GM23338 (cell line): ENCODE results near the gene GALNT16. TPM values are rescaled to one million over a fixed set of nuclear protein-coding genes. Genes with fewer than 3 reads are reported as not detected.

Source experiments
- ATAC-seq: fragments of 200-7000 bp; cut with Tn5 transposase; 3 replicates; pipeline ENCODE4 v1.9.1; 2020
- DNase-seq: peaks from one replicate; pipeline ENCODE4 v3.0.0-alpha.2; 2015; ENCODE audit warnings: low spot score
- H2AFZ ChIP-seq: fragments of 200-600 bp; sonication (generic); 2 replicates; pipeline ENCODE4 v1.8.0; 2016; ENCODE audit warnings: antibody characterized with exemption, mild to moderate bottlenecking, moderate library complexity
- H3F3A ChIP-seq: fragments of 200-600 bp; sonication (generic); replicated peaks from 2 replicates; pipeline ENCODE4 v1.8.0; 2017; ENCODE audit warnings: antibody characterized with exemption, mixed run types, low read depth
- H3K27ac ChIP-seq: fragments of 200-600 bp; sonication (generic); 2 replicates; pipeline ENCODE4 v1.6.1; 2016; ENCODE audit warnings: low read depth
- H3K27me3 ChIP-seq: fragments of 200-600 bp; sonication (generic); 2 replicates; pipeline ENCODE4 v1.8.0; 2016; ENCODE audit warnings: mild to moderate bottlenecking, mixed run types, moderate library complexity; ENCODE audit not compliant: insufficient read depth
- H3K36me3 ChIP-seq: fragments of 200-600 bp; sonication (generic); 2 replicates; pipeline ENCODE4 v1.8.0; 2016; ENCODE audit warnings: mild to moderate bottlenecking; ENCODE audit not compliant: insufficient read depth
- H3K4me1 ChIP-seq: fragments of 200-600 bp; sonication (generic); 2 replicates; pipeline ENCODE4 v1.8.0; 2016; ENCODE audit warnings: mild to moderate bottlenecking, moderate library complexity; ENCODE audit not compliant: insufficient read depth
- H3K4me2 ChIP-seq: fragments of 200-600 bp; sonication (generic); 2 replicates; pipeline ENCODE4 v1.7.1; 2017; ENCODE audit warnings: mixed run types
- H3K4me3 ChIP-seq: fragments of 200-600 bp; sonication (generic); 2 replicates; pipeline ENCODE4 v1.6.1; 2016; ENCODE audit warnings: mixed run types
- H3K79me2 ChIP-seq: fragments of 200-600 bp; sonication (generic); replicated peaks from 2 replicates; pipeline ENCODE4 v1.8.0; 2017; ENCODE audit warnings: mild to moderate bottlenecking; ENCODE audit not compliant: insufficient read depth
- H3K9me2 ChIP-seq: fragments of 200-600 bp; sonication (generic); 2 replicates; pipeline ENCODE4 v1.8.0; 2017; ENCODE audit not compliant: insufficient read depth
- H4K20me1 ChIP-seq: fragments of 200-600 bp; sonication (generic); replicated peaks from 2 replicates; pipeline ENCODE4 v1.8.0; 2017; ENCODE audit warnings: mild to moderate bottlenecking; ENCODE audit not compliant: insufficient read depth
- H3K27ac Mint-ChIP-seq: 2 replicates; pipeline ENCODE4 v1.8.0; 2020; ENCODE audit warnings: inconsistent platforms, mild to moderate bottlenecking, moderate library complexity, mixed read lengths
- H3K27me3 Mint-ChIP-seq: 3 replicates; pipeline ENCODE4 v1.8.0; 2022; ENCODE audit warnings: low read depth, mild to moderate bottlenecking, moderate library complexity, mixed read lengths, inconsistent platforms; ENCODE audit not compliant: insufficient read depth, poor library complexity
- H3K36me3 Mint-ChIP-seq: 3 replicates; pipeline ENCODE4 v1.8.0; 2021; ENCODE audit warnings: low read depth, mild to moderate bottlenecking, inconsistent platforms, moderate library complexity, mixed read lengths
- H3K4me1 Mint-ChIP-seq: 3 replicates; pipeline ENCODE4 v1.8.0; 2020; ENCODE audit warnings: mild to moderate bottlenecking, inconsistent platforms, mixed read lengths
- H3K4me3 Mint-ChIP-seq: 3 replicates; pipeline ENCODE4 v1.8.0; 2021; ENCODE audit warnings: moderate library complexity, mild to moderate bottlenecking, inconsistent platforms, mixed read lengths
- H3K9me3 Mint-ChIP-seq: 3 replicates; pipeline ENCODE4 v1.8.0; 2020; ENCODE audit warnings: moderate library complexity, mild to moderate bottlenecking, inconsistent platforms, mixed read lengths
- ETS1 ChIP-seq: IDR thresholded peaks from 2 replicates; pipeline ENCODE4 v1.6.1; 2016; ENCODE audit warnings: antibody characterized with exemption
- EZH2 ChIP-seq: fragments of 200-600 bp; sonication (generic); IDR thresholded peaks from one replicate; pipeline ENCODE4 v1.8.0; 2017; ENCODE audit warnings: antibody characterized with exemption, mild to moderate bottlenecking, low read depth; ENCODE audit not compliant: unreplicated experiment
- EZH2phosphoT487 ChIP-seq: fragments of 200-600 bp; sonication (generic); IDR thresholded peaks from one replicate; pipeline ENCODE4 v1.8.1; 2018; ENCODE audit warnings: antibody characterized with exemption; ENCODE audit not compliant: unreplicated experiment
- NANOG ChIP-seq: IDR thresholded peaks from 2 replicates; pipeline ENCODE4 v1.6.1; 2016; ENCODE audit warnings: antibody characterized with exemption, borderline replicate concordance
- ZNF114 ChIP-seq: fragments of 250-450 bp; sonication (Bioruptor Pico); IDR thresholded peaks from 2 replicates; pipeline ENCODE4 v1.5.0; 2020; ENCODE audit warnings: mild to moderate bottlenecking, moderate library complexity
- ZNF331 ChIP-seq: fragments of 250-450 bp; sonication (Bioruptor Pico); IDR thresholded peaks from 2 replicates; pipeline ENCODE4 v1.5.0; 2020; ENCODE audit warnings: low read depth, mild to moderate bottlenecking, moderate library complexity
- polyA plus RNA-seq: library from polyadenylated mRNA; unstranded; fragments of >200 nt; fragmentation: Nextera tagmentation; extraction: Ambion mirVana; gene quantifications from 2 replicates; pipeline ENCODE4 v1.2.1, GENCODE V29; 2016
- total RNA-seq: library from RNA; depleted of rRNA; stranded (reverse); fragments of >200 nt; shearing (Covaris generic); gene quantifications from 2 replicates; pipeline ENCODE4 v1.2.3, GENCODE V29; 2014
- TF ChIP-seq, protein P1 (sequence below): IDR thresholded peaks from one replicate; pipeline ENCODE4 v1.6.1; 2018; ENCODE audit warnings: antibody characterized with exemption; ENCODE audit not compliant: unreplicated experiment
- TF ChIP-seq, protein P2 (sequence below), 2 experiments: fragments of 200-600 bp in 1 of 2; sonication (generic) in 1 of 2; conservative IDR thresholded peaks; 2 replicates each; pipeline versions ENCODE4 v1.5.1 to v1.6.1; 2016 to 2017; ENCODE audit warnings: antibody characterized with exemption in 2 of 2, low read depth in 2 of 2, mild to moderate bottlenecking in 2 of 2, moderate library complexity in 1 of 2

GALNT16 gene
- total and polyA plus RNA-seq, 2 experiments from 2014 or later, result 1.5 to 2.9 TPM

GRCh38 chr14:69231486-69231885, 28.5 kb upstream of the GALNT16 start:
- TF ChIP-seq EZH2, result no peak
- TF ChIP-seq ETS1, result no peak
- TF ChIP-seq, protein P1, sequence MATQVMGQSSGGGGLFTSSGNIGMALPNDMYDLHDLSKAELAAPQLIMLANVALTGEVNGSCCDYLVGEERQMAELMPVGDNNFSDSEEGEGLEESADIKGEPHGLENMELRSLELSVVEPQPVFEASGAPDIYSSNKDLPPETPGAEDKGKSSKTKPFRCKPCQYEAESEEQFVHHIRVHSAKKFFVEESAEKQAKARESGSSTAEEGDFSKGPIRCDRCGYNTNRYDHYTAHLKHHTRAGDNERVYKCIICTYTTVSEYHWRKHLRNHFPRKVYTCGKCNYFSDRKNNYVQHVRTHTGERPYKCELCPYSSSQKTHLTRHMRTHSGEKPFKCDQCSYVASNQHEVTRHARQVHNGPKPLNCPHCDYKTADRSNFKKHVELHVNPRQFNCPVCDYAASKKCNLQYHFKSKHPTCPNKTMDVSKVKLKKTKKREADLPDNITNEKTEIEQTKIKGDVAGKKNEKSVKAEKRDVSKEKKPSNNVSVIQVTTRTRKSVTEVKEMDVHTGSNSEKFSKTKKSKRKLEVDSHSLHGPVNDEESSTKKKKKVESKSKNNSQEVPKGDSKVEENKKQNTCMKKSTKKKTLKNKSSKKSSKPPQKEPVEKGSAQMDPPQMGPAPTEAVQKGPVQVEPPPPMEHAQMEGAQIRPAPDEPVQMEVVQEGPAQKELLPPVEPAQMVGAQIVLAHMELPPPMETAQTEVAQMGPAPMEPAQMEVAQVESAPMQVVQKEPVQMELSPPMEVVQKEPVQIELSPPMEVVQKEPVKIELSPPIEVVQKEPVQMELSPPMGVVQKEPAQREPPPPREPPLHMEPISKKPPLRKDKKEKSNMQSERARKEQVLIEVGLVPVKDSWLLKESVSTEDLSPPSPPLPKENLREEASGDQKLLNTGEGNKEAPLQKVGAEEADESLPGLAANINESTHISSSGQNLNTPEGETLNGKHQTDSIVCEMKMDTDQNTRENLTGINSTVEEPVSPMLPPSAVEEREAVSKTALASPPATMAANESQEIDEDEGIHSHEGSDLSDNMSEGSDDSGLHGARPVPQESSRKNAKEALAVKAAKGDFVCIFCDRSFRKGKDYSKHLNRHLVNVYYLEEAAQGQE, result no peak
- Histone ChIP-seq H2AFZ (no peak overlapping the region), H3K4me2 (no peak overlapping the region), H3F3A (no peaks in the 10 kb centered on the region), H3K36me3 (peaks cover 4% of the 10 kb centered on the region; the same call in 1 of the 2 replicates), H3K4me3 (no peak overlapping the region), H3K27me3 (no peaks in the 10 kb centered on the region), H3K27ac (no peak overlapping the region), H3K79me2 (no peaks in the 10 kb centered on the region), H3K9me2 (no peaks in the 10 kb centered on the region), H3K4me1 (no peaks in the 10 kb centered on the region; the same call in 1 of the 2 replicates), H4K20me1 (no peaks in the 10 kb centered on the region; the same call in 1 of the 2 replicates)
- no peak overlapping the region for H3K4me3 Mint-ChIP-seq
- ATAC-seq, result no peak
- no peak overlapping the region for H3K27ac Mint-ChIP-seq
- peaks cover 3% of the 10 kb centered on the region for H3K27me3 Mint-ChIP-seq
- H3K9me3 Mint-ChIP-seq, result no peaks in the 10 kb centered on the region
- no peak for DNase-seq
- peaks cover 10% of the 10 kb centered on the region; the same call in 2 of the 3 replicates for H3K36me3 Mint-ChIP-seq
- H3K4me1 Mint-ChIP-seq, result no peaks in the 10 kb centered on the region

DNA sequence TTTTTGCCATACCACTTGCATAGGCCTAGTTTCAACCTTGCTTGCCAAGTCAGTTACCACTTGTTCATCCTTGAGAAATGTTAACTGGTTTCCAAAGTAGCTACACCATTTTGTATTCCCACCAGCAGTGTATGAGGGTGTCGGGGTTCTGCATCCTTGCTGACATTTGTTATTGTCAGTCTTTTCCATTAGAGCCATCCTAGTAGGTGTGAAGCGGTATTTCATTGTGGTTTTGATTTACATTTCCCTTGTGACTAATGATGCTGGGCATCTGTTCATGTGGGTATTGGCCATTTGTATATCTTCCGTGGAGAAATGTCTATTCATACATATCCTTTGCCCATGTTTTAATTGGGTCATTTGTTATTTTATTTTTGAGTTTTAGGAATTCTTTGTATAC, 27.6 kb upstream of the GALNT16 start:
- no peak overlapping the region for H3K27ac Mint-ChIP-seq
- Histone ChIP-seq H3K27me3 (no peaks in the 10 kb centered on the region), H3F3A (no peaks in the 10 kb centered on the region), H3K9me2 (no peaks in the 10 kb centered on the region), H2AFZ (no peak overlapping the region), H4K20me1 (no peaks in the 10 kb centered on the region; the same call in 1 of the 2 replicates), H3K4me2 (no peak overlapping the region), H3K4me3 (no peak overlapping the region), H3K79me2 (no peaks in the 10 kb centered on the region), H3K27ac (no peak overlapping the region), H3K4me1 (no peaks in the 10 kb centered on the region; the same call in 1 of the 2 replicates), H3K36me3 (peaks cover 5% of the 10 kb centered on the region; the same call in 1 of the 2 replicates)
- peaks cover 12% of the 10 kb centered on the region; the same call in 2 of the 3 replicates for H3K36me3 Mint-ChIP-seq
- no peaks in the 10 kb centered on the region for H3K4me1 Mint-ChIP-seq
- no peak for ATAC-seq
- DNase-seq, result no peak
- no peaks in the 10 kb centered on the region for H3K9me3 Mint-ChIP-seq
- H3K27me3 Mint-ChIP-seq, result peaks cover 3% of the 10 kb centered on the region
- H3K4me3 Mint-ChIP-seq, result no peak overlapping the region
- TF ChIP-seq NANOG (no peak), ETS1 (no peak), EZH2phosphoT487 (no peak), ZNF114 (CRISPR knock-in tag) (no peak), ZNF331 (CRISPR knock-in tag) (no peak)
- TF ChIP-seq, protein P2, sequence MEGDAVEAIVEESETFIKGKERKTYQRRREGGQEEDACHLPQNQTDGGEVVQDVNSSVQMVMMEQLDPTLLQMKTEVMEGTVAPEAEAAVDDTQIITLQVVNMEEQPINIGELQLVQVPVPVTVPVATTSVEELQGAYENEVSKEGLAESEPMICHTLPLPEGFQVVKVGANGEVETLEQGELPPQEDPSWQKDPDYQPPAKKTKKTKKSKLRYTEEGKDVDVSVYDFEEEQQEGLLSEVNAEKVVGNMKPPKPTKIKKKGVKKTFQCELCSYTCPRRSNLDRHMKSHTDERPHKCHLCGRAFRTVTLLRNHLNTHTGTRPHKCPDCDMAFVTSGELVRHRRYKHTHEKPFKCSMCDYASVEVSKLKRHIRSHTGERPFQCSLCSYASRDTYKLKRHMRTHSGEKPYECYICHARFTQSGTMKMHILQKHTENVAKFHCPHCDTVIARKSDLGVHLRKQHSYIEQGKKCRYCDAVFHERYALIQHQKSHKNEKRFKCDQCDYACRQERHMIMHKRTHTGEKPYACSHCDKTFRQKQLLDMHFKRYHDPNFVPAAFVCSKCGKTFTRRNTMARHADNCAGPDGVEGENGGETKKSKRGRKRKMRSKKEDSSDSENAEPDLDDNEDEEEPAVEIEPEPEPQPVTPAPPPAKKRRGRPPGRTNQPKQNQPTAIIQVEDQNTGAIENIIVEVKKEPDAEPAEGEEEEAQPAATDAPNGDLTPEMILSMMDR (conservative IDR thresholded peaks at IDR 0.05; ENCODE audit: low read depth in 2 of 2), result no peak
